ENCODE results near the gene PTRHD1. TPM values are rescaled to one million over a fixed set of nuclear protein-coding genes. Genes with fewer than 3 reads are reported as not detected.

Gene PTRHD1
- total and polyA plus RNA-seq, 2 of the 8 experiments (the other 6 are each of a cell fraction or from before 2014, with no cell fraction given): 46.2 to 91.9 TPM

DNA sequence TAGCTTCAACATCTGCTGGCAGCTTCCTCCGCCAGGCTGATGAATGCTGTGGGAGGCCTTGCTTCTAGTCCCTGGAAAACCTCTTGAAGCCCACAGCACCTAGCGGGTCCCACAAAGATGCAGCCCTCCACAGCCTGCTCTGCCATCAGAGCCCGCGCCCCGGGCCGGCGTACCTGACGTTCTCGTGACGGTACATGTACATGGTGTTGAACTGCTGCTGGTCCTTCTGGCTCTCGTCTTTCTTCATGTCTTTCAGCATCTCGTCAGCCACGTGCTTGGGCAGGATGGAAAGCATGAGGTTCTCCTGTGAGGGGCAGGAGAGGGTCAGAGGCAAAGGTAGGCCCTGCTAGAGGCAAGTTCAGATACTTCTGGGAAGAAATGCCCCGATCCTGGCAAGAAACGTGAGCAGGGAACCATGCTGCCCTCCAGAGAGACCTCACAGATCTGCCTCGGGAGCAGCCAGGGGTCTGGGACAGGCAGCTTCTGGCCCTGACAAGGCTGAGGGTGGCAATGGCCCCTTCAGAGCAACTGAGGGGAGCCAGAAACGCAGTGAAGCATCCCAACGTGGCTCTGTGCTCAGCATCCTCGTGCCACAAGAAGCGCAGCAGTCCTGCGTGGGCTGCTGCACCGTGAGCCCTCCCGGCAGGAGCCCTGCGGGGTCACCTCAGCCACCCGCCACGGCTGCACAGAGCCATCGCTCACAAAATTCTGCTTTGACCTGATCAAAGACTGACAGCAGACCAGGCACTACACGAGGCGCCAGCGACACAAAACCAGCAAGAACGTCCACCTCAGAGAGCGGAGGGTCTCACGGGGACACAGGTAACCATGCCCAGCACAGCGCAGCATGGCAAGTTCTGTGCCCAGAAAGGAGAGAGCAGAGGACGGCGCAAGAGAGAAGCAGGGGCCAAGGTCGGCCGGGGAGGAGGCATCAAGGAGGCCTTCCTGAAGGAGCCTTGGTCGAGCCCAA is 49.2 kb upstream of the PTRHD1 start:
- Histone ChIP-seq H3K23ac (ENCODE audit: insufficient read length) (no peak overlapping the region), H3K4me1 (replicated peaks in 1 of 4; ENCODE audit: control insufficient read depth in 3 of 4, insufficient read depth in 4 of 4, low read length in 3 of 4) (no peaks in the 10 kb centered on the region), H3K23me2 (ENCODE audit: low read depth, low read length) (no peaks in the 10 kb centered on the region), H2BK120ac (replicated peaks; ENCODE audit: low read depth, low read length) (no peak overlapping the region), H3K56ac (replicated peaks; ENCODE audit: insufficient read length, low read depth, low read length) (no peak overlapping the region), H3K9me3 (ENCODE audit: insufficient read depth in 2 of 2, low read depth in 1 of 2, low read length in 1 of 2) (peaks cover 0 to 10% of the 10 kb centered on the region in 2 experiments; a peak in 2 of 4 replicates), H4K8ac (ENCODE audit: extremely low read depth, insufficient read depth, low read length) (no peak overlapping the region), H3K79me1 (ENCODE audit: low read depth, low read length) (no peaks in the 10 kb centered on the region; the same call in 1 of the 2 replicates), H3K4ac (replicated peaks; ENCODE audit: insufficient read length, low read depth, low read length) (no peak overlapping the region), H2BK15ac (ENCODE audit: low read length) (no peak overlapping the region), H3K79me2 (ENCODE audit: control insufficient read depth in 1 of 2, insufficient read depth in 2 of 2, low read length in 2 of 2) (no peaks in the 10 kb centered on the region), H3K9ac (replicated peaks in 1 of 4; ENCODE audit: extremely low read depth in 1 of 4, low read depth in 3 of 4, low read length in 3 of 4) (no peak overlapping the region; a peak in 1 of 7 replicates), H3K27ac (ENCODE audit: low read depth, low read length) (no peak overlapping the region), H3K18ac (ENCODE audit: extremely low read depth, low read length) (no peak overlapping the region), H2BK12ac (ENCODE audit: low read depth, low read length) (no peak overlapping the region), H3K4me3 (ENCODE audit: extremely low read depth in 1 of 4, insufficient read depth in 2 of 4, low read depth in 3 of 4, low read length in 4 of 4) (no peak overlapping the region), H2BK20ac (ENCODE audit: low read length) (no peak overlapping the region), H3K4me2 (ENCODE audit: insufficient read depth in 1 of 2, low read depth in 2 of 2, low read length in 2 of 2) (no peak overlapping the region), H2BK5ac (ENCODE audit: low read depth, low read length) (no peak overlapping the region), H4K91ac (replicated peaks; ENCODE audit: insufficient read length, low read length) (no peak overlapping the region), H4K5ac (ENCODE audit: insufficient read length, low read depth, low read length) (no peak overlapping the region), H3K27me3 (replicated peaks in 1 of 4; ENCODE audit: control insufficient read depth in 3 of 4, extremely low read depth in 1 of 4, insufficient read depth in 3 of 4, low read length in 3 of 4) (no peaks in the 10 kb centered on the region), H3K36me3 (ENCODE audit: control insufficient read depth in 2 of 4, insufficient read depth in 4 of 4, low read length in 3 of 4) (peaks cover 0 to under 1% (median 0%) of the 10 kb centered on the region in 4 experiments; a peak in 2 of 8 replicates), H4K20me1 (replicated peaks in 1 of 2; ENCODE audit: control insufficient read depth in 1 of 2, insufficient read depth in 2 of 2, low read length in 2 of 2) (peaks cover 0 to 1% of the 10 kb centered on the region in 2 experiments), H2AFZ (ENCODE audit: low read length) (no peak overlapping the region), H2AK5ac (ENCODE audit: low read depth, low read length) (no peak overlapping the region), H3K14ac (ENCODE audit: insufficient read length) (no peak overlapping the region)
- FAIRE-seq: no peak
- ChIA-PET CTCF (ENCODE audit: partially characterized antibody) (interaction anchor here (1.1 to 1.7 kb wide), 2 partner anchors 11 to 15 kb away, joined by 3 read pairs; no protein-coding TSS in a partner anchor), POLR2A (ENCODE audit: partially characterized antibody) (no interaction called here)
- TF ChIP-seq NRF1 (IDR thresholded peaks at IDR 0.05; ENCODE audit: low read depth, low read length): no peak
- TF ChIP-seq RAD21 (IDR thresholded peaks at IDR 0.05 in 1 of 2, conservative IDR thresholded peaks at IDR 0.05 in 1 of 2; ENCODE audit: low read depth in 2 of 2, low read length in 2 of 2): no peak
- no peak for TF ChIP-seq POLR2AphosphoS5 (IDR thresholded peaks at IDR 0.05; ENCODE audit: low read depth, low read length)
- no peak for TF ChIP-seq SRF (IDR thresholded peaks at IDR 0.05; ENCODE audit: low read depth, low read length)
- no peak for DNase-seq (ENCODE audit: low read depth in 1 of 2, low spot score in 2 of 2)
- 91% methylated on average over 35 of the region's 39 CpGs; no CpG with 5 or more reads in 1 of the 2 experiments for WGBS, 2 experiments (ENCODE audit: extremely low coverage in 1 of 2, insufficient coverage in 1 of 2, insufficient read length in 1 of 2, insufficient replicate concordance in 2 of 2, low coverage in 1 of 2, low lambda C conversion rate in 2 of 2, missing lambda C conversion rate in 1 of 2)
